GM21723 (cell line): ENCODE data around the gene VARS2.
"Not testable (repeated sequence)": the region's sequence is repeated elsewhere in the genome, so short reads cannot be mapped to it uniquely, and the experiment has no call there.

Experiments used
- ATAC-seq: cut with Tn5 transposase; IDR thresholded peaks from one replicate; pipeline ENCODE4 v1.9.1; 2021; ENCODE audit warnings: mild to moderate bottlenecking, moderate library complexity; ENCODE audit not compliant: unreplicated experiment

Gene VARS2

DNA sequence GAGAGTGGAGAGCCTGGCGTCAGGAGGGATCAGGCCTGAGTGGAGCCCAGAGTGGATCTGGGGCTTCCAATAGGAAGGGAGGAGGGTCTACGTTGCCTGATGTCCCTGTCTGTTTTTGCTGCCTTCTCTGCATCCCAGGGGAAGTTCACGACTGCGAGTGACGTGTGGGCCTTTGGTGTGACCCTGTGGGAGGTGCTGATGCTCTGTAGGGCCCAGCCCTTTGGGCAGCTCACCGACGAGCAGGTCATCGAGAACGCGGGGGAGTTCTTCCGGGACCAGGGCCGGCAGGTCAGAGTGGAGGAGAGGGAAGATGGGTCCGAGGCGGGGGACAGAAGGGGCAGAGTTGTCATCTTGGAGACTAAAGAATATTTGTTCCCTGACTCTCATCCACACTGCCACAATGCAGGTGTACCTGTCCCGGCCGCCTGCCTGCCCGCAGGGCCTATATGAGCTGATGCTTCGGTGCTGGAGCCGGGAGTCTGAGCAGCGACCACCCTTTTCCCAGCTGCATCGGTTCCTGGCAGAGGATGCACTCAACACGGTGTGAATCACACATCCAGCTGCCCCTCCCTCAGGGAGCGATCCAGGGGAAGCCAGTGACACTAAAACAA lies 15.2 kb upstream of the VARS2 start:
- no peak for ATAC-seq

DNA sequence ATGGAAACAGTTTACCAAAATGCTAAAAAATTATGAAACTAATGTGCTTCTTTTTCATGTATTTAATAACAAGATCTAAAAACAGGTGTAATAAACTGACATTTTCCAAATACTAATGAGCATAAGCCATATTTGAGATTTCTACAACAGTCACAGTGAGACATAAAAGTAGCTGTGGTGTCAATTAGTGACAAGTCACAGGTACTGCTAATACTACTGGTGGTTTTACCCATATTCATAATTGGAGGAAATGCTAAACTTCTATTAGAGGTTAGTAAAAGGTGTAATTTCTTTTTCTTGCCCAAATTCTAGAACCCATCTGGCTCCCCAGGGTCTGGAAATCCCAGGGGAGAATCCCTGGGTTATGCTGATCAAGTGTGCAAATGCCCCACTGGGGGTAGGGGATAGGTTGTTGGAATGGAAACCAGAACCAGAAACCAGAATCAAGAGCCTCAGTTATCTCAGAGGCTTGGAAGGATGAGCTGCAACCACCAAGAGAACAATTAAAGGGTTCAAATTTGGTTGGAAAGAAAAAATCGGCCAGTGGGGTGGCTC lies 13.1 kb upstream of the VARS2 start:
- no peak for ATAC-seq

DNA sequence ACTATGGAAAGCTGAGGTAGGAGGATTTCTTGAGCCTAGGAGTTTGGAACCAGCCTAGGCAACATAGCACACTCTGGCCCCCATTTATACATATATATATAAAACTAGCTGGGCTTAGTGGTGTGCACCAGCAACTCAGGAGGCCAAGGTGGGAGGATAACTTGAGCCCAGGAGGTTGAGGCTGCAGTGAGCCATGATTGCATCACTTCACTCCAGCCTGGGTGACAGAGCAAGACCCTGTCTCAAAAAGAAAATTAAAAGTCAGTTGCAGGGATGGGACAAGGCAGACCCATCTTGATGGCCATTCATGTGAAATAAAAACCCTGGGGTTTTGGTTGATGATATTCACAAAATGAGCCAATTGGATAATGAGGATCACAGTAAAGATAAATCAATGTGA lies 12.6 kb upstream of the VARS2 start:
- no peak for ATAC-seq

DNA sequence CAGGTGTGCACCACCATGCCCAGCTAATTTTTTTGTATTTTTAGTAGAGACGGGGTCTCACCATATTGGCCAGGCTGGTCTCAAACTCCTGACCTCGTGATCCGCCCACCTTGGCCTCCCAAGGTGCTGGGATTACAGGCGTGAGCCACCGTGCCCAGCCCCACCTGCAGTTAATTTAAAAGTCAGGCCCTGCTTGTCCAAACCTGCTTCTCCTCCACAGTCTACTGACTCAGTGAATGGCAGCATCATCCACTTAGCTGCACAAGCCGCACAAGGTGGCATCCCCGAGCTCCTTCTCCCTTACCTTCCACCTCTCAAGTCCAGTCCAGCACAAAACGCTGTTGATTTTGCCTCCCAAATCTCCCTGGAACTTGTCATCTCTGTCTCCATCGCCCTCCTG lies 11.8 kb upstream of the VARS2 start:
- ATAC-seq, result not testable (repeated sequence)

DNA sequence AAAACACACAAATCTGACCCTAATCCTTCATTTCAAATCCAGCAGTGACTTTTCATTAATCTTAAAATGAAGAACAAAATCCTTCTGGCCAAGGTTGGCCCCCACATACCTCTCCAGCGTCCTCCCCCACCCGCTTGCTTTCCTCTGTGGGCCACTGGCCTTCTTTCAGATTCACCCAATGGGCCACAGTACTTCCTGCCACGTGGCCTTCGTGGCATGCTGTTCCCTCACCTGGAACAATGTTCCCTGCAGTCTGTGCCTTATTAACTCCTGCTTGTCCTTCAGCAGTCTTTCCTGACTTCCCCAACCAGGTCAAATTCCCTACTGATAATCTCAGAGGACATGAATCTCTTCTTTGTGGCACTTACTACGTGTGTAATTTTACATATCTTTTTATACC lies 11.3 kb upstream of the VARS2 start:
- no peak for ATAC-seq

DNA sequence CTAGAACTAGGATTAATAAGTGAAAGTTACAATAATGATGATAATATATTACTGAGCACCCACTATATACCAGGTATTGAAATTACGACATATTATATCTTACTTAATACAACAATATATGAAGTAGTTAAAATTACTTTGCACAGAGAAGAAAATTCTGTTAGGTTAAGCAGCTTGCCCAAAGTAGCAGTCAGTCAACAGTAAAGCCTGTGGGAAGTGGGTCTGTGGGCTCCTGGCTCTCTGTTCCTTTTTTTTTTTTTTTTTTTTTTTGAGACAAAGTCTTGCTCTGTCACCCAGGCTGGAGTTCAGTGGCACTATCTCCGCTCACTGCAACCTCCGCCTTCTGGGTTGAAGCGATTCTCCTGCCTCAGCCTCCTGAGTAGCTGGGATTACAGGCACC lies 10.8 kb upstream of the VARS2 start:
- no peak for ATAC-seq

DNA sequence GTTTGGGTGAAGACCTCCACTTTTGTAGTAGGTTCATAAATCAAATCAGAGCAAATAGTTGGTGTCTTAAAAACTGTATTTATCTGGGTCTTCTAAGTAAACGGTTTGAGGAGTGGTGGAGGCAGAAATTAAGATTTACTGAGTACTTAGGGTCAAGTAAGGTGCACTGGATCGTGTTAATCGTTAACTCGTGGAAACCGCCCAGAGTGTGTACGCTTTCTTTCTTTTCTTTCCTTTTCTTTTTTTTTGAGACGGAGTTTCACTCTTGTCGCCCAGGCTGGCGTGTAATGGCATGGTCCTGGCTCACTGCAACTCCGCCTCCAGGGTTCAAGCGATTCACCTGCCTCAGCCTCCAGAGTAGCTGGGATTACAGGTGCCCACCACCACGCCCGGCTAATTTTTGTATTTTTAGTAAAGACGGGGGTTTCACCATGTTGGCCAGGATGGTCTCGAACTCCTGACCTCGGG lies 6.7 kb upstream of the VARS2 start:
- not testable (repeated sequence) for ATAC-seq

DNA sequence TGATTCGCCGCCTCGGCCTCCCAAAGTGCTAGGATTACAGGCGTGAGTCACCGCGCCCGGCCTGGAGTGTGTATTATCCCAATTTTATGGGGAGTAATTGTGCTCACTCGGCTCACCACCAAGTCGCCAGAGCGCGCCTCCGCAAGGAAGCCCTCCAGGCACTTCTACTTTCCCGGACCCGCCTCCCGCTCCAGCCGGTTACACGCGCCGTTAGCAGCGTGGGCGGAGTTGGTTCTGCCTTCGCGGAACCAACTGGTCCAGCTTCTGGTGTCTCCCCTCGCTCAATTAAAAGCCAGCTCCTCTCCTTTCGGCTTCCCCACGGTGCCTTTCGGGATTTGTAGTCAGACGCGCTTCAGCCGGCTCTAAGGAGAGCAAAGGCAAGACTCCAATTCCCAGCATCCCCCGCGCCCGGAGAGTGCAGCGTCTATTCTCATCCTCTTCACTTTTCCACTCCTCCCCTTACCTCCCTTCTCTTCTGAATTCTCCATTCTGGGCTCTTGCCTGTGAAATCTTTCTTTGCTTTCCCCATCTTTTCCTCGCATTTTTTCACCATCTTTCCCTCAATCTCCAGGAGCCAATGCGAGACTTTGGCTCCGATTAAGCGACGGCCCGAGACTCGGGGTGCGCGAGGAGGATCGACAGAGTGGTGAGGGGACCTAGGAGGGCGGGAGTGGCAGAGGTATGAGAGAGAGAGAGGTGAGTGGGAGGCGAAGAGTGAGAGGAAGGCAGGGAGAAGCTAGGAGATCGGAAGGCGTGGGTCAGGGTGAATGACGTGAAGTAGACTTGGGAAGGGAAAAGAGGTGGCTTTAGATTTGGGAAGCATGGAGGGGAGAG lies 6.1 kb upstream of the VARS2 start, which contains the start of gene GTF2H4:
Gene GTF2H4, plus strand, starts transcription at position 450 of the 834 bp plus-strand sequence.
- peak; percentile 93 for ATAC-seq

DNA sequence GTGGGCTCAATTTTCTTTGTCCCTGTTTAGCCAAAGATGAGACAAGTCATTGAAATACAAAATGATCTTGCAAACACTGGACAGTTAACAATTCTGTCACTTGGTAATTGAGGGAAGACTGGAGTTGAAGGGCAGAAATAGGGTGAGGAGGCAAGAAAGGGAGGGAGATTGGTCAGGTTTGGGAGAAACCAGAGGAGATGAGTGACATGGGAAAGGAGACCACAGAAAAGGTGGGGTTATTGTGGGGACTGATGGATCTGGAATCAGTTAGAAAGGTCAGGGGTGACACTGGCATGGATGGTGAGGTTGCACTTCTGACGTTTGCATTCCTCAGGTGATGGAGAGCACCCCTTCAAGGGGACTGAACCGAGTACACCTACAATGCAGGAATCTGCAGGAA lies 5.3 kb upstream of the VARS2 start:
- no peak for ATAC-seq

DNA sequence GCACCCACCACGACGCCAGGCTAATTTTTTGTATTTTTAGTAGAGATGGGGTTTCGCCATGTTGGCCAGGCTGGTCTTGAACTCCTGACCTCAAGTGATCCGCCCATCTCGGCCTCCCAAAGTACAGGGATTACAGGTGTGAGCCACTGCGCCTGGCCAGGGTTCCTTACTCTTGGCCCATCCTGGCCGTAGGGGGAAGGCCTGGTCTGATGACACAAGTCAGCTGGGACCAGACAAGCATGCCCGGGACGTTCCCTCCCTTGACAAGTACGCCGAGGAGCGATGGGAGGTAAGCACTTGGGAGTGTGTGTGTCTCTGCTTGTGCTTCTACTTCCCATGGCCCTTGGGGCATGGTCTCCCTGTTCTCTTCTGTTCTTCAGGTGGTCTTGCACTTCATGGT lies 3.6 kb upstream of the VARS2 start:
- not testable (repeated sequence) for ATAC-seq

DNA sequence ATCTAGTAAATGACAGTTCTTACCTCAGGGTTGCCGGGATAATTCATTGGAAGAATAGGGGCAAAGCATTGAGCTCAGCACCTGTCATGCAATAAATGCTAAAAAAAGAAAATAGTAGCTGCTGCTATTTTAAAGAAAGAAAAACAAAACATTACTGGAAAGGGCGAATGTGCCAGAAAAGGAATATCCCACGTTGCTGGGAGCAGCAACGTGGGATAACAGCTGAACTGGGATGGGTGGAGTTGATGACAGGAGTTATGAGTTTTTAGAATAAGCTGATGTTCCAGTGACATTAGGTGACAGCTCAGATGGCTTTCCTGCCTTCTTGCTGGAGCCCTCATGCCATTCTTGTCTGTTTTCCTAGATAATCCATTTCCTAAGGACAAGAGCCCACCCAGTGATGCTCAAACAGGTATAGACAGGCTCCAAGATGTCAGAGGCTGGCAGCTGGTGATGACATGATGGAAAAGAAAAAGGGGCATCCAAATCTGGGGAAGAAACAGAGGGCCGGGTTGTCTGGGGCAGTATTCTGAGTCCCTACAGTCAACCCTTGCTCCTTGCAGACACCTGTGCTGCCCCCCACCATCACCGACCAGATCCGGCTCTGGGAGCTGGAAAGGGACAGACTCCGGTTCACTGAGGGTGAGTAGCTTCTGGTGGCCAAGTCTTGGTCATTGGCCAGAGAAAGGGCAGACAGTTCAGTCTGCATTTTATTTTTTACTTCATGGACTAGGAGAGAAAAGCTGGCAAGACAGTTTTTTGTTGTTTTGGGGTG lies 1.1 kb upstream of the VARS2 start:
- no peak for ATAC-seq

DNA sequence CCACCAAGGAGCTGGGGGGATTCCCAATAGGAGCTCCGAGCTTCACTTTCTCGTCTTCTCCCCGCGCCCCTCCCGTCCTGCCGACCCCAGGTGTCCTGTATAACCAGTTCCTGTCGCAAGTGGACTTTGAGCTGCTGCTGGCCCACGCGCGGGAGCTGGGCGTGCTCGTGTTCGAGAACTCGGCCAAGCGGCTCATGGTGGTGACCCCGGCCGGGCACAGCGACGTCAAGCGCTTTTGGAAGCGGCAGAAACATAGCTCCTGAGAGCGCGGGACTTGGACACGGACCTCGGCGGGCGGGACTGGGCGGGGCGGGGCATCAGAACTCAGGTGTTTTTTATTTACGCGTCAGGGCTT lies 340 bp upstream of the VARS2 start:
- ATAC-seq, result peak; percentile 2

DNA sequence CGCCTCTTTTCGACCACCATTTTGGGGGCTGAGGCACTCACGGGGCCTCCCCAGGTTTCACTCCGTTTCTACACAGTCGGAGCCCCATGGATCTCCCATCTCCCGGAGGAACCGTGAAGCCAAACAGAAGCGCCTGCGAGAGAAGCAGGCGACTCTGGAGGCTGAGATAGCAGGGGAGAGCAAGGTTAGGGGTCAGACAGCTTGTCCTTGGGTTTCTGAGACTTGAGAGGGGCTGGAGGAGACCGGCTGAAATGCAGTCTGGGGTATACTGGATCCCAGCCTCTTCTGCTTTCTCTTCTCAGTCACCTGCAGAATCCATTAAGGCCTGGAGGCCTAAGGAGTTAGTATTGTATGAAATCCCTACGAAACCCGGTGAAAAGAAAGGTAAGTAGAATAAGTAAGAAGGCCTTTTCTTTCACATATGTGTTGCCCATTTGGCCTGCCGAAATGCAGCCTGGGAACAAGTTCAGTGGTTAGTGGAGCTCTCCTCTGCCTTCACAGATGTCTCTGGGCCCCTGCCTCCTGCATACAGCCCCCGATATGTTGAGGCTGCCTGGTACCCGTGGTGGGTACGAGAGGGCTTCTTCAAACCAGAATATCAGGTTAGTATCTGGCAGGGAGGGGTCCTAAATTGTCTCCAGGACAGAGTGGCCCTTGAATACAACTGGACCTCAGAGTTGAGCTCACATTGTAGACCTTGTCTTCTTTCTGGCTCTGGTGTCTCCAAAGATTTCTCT lies 984 bp downstream of the VARS2 start:
- ATAC-seq, result no peak

DNA sequence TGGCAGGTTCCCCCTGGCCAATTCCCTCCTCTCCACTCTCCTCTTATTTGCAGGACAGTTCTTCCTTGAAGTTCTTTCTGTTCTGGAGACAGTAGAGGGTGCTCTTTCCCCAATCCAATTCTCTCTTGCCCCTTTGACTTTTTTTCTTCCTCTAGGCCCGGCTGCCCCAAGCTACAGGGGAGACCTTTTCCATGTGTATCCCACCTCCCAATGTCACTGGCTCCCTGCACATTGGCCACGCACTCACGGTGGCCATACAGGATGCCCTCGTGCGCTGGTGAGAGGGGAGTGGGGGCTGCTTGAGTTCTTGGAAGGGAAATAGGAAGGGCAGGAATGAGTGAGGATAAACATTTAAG lies 1.5 kb downstream of the VARS2 start:
- ATAC-seq, result no peak

DNA sequence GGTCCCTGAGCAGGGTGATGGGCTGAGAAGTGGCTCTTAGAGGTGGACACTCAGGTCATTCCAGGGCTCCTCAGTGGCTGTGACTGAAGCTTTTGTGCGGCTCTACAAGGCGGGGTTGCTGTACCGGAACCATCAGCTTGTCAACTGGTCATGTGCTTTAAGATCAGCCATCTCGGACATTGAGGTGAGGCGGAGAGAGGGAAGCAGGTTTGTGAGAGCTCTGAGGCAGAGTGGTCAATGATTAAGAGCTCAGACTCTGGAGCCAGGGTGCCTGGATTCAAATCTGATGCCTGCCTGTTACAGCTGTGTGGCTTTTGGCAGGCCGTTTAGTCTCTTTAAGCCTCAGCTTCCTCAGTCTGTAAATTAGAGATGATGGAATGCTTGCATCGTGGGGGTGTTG lies 3.0 kb downstream of the VARS2 start:
- ATAC-seq, result no peak

DNA sequence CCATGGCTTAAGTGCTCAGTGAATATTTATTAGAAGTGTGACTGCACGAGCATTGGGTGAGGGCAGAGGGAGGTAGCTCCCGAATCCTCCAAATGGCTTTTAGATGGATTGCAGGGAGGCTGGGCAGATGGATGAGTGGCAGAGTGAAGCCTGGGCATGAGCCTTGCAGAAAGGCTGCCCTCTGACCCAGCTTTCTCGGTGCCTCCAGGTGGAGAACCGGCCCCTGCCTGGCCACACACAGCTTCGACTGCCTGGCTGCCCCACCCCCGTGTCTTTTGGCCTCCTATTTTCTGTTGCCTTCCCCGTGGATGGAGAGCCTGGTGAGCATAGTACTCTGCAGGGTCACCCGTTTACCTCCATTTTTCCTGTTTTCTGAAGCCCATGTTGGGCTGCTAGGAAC lies 3.4 kb downstream of the VARS2 start:
- ATAC-seq, result no peak

DNA sequence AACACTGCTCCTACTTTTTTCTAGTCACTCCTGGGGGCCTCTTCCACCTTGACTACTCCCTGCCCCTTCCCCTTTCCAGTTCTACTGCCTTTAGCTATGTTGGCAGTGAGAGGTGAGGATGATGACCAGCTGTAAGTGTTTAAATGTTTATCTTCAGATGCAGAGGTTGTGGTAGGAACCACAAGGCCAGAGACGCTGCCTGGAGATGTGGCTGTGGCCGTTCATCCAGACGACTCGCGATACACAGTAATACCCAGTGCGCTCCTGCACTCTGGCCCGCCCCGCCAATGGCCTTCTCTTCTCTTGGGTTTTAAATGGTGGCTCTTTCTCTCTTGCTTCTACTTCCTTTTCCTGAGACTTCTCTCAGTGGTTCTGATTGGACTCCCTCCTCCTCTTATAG lies 4.6 kb downstream of the VARS2 start:
- no peak for ATAC-seq

DNA sequence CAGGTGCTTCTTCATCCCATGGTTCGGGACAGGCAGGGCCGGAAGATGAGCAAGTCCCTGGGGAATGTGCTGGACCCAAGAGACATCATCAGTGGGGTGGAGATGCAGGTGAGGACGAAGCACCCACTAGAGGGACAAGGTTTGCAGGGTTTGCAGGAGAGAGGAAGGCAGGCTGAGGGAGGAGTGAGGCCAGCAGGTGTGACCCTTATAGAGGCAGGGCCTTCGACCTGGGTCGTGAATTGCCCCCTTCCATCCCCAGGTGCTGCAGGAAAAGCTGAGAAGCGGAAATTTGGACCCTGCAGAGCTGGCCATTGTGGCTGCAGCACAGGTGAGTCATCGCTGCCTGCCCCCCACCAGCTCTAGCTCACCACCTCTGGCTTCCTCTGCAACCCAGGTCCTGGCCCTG lies 8.4 kb downstream of the VARS2 start:
- no peak for ATAC-seq

DNA sequence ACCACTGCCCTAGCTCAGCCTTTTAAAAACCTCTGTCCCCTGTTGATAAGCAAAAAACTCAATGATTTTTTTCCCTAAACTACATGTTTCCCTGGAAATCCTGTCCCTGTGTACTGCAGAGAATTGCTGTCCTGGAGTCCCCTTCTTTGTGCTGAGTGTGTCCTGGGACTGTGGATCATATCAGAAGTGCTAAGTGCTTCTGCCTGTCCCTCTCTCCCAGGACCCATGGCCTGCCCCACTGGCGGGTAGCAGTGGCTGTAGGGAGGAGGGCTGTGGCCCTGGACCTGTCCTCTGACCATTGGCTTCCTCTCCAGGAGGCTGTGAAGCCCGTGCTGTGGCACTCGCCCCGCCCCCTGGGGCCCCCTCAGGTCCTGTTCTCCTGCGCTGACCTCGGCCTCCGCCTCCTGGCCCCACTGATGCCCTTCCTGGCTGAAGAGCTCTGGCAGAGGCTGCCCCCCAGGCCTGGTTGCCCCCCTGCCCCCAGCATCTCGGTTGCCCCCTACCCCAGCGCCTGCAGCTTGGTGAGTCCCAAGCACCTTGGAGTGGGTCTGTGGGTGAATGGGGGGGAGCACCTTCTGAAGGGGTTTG lies 10.1 kb downstream of the VARS2 start:
- not testable (repeated sequence) for ATAC-seq

DNA sequence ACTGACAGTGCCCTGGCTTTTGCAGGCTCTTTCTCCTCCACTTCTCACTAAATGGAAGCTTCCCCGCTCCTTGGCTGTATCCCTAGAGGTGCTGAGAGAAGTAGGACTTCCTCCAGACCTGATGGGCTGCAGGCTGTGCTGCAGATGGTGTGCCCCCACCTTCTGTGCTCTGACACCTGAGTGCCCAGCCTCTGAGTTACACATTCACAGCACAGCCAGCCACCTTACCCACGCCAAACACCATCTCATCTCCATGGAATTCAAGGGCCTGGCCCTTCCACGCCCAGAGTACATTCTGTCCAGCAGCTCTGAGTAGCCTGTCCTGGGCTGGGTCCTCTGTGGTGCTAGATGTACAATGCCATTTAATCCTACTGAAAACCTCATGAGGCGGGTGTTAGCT lies 12.6 kb downstream of the VARS2 start:
- no peak for ATAC-seq
